GM12878 (cell line): ENCODE results near the gene ARMC2. TPM values are rescaled to one million over a fixed set of nuclear protein-coding genes. Genes with fewer than 3 reads are reported as not detected.

Experiments
- ASH2L ChIP-seq: fragments of 300-600, 200-600 bp; sonication (generic); IDR thresholded peaks from 2 replicates; pipeline ENCODE4 v1.6.1; 2017; ENCODE audit warnings: low read depth, mild to moderate bottlenecking, borderline replicate concordance
- CHD1 ChIP-seq: IDR thresholded peaks from 2 replicates; pipeline ENCODE4 v1.6.1; 2012; ENCODE audit warnings: low read depth, low read length, improper control_type of control experiment
- CHD4 ChIP-seq: fragments of 200-600 bp; sonication (generic); IDR thresholded peaks from 2 replicates; pipeline ENCODE4 v1.6.1; 2016; ENCODE audit warnings: mild to moderate bottlenecking
- EED ChIP-seq: sonication (generic); IDR thresholded peaks from 2 replicates; pipeline ENCODE4 v1.6.1; 2016; ENCODE audit warnings: antibody characterized with exemption, low read depth
- ETV6 ChIP-seq, 2 experiments: fragments of 450-650 bp in 1 of 2; IDR thresholded peaks in 1 of 2; conservative IDR thresholded peaks in 1 of 2; 2 replicates each; pipeline ENCODE4 v1.6.1; 2014; ENCODE audit warnings: antibody characterized with exemption in 1 of 2, borderline replicate concordance in 1 of 2, low read depth in 1 of 2, mild to moderate bottlenecking in 1 of 2, moderate library complexity in 1 of 2
- HDGF ChIP-seq: fragments of 450-650 bp; IDR thresholded peaks from 2 replicates; pipeline ENCODE4 v1.6.1; 2016; ENCODE audit warnings: antibody characterized with exemption
- IRF4 ChIP-seq: IDR thresholded peaks from 2 replicates; pipeline ENCODE4 v1.6.1; 2011; ENCODE audit warnings: low read depth, low read length
- JUNB ChIP-seq: IDR thresholded peaks from 2 replicates; pipeline ENCODE4 v1.6.1; 2016; ENCODE audit warnings: antibody characterized with exemption, mild to moderate bottlenecking
- NFXL1 ChIP-seq: fragments of 450-650 bp; IDR thresholded peaks from 2 replicates; pipeline ENCODE4 v1.6.1; 2017; ENCODE audit warnings: antibody characterized with exemption, mild to moderate bottlenecking, borderline replicate concordance
- RCOR1 ChIP-seq: conservative IDR thresholded peaks from 2 replicates; pipeline ENCODE4 v1.6.1; 2012; ENCODE audit warnings: low read depth, low read length, improper control_type of control experiment
- RFX5 ChIP-seq: IDR thresholded peaks from 2 replicates; pipeline ENCODE4 v1.6.1; 2011; ENCODE audit warnings: low read depth, low read length, improper control_type of control experiment
- TCF3 ChIP-seq: IDR thresholded peaks from 2 replicates; pipeline ENCODE4 v1.6.1; 2012; ENCODE audit warnings: low read depth, mild to moderate bottlenecking, low read length, borderline replicate concordance; ENCODE audit not compliant: insufficient read depth
- ZNF592 ChIP-seq: fragments of 450-650 bp; IDR thresholded peaks from 2 replicates; pipeline ENCODE4 v1.6.1; 2017; ENCODE audit warnings: mild to moderate bottlenecking, moderate library complexity
- polyA plus RNA-seq, 11 experiments: library from polyadenylated mRNA; depleted of rRNA in 4 of 11; unstranded in 6 of 11; stranded (reverse) in 5 of 11; fragments of >200 nt; fragmentation: Nextera tagmentation in 4 of 11; fragmentation: Illumina TruSeq in 1 of 11; extraction: Ambion mirVana in 4 of 11; extraction: Trizol in 1 of 11; gene quantifications; 1 replicate in 1 of 11; 2 replicates in 10 of 11; pipeline versions ENCODE4 v1.2.1 to v1.2.3, GENCODE V29; 2011 to 2016; ENCODE audit warnings: inconsistent platforms in 2 of 11, missing spikeins in 2 of 11, low read depth in 1 of 11
- total RNA-seq, 4 experiments: library from RNA; depleted of rRNA in 3 of 4; stranded (reverse); fragments of >200 nt in 3 of 4; fragmentation: Illumina TruSeq in 1 of 4; extraction: Trizol in 1 of 4; gene quantifications; 2 replicates each; pipeline versions ENCODE4 v1.2.1 to v1.2.3, GENCODE V29; 2013 to 2021
- TF ChIP-seq, protein P1 (sequence below): fragments of 450-650 bp; conservative IDR thresholded peaks from 2 replicates; pipeline ENCODE4 v1.6.1; 2017; ENCODE audit warnings: mild to moderate bottlenecking, moderate library complexity
- TF ChIP-seq, protein P2 (sequence below): IDR thresholded peaks from 2 replicates; pipeline ENCODE4 v1.6.1; 2012; ENCODE audit warnings: improper control_type of control experiment, low read depth, low read length; ENCODE audit not compliant: insufficient replicate concordance
- TF ChIP-seq, protein P3 (sequence below): IDR thresholded peaks from 2 replicates; pipeline ENCODE4 v1.6.1; 2011; ENCODE audit warnings: borderline replicate concordance, low read depth, mild to moderate bottlenecking, moderate library complexity, mixed read lengths, low read length; ENCODE audit not compliant: insufficient read depth; ENCODE audit errors: extremely low read length

Gene ARMC2
- total and polyA plus RNA-seq, 10 of the 15 experiments (the other 5 are each of a cell fraction or from before 2014, with no cell fraction given): 0.06 to 0.33 (median 0.21) TPM; not detected in 5

DNA sequence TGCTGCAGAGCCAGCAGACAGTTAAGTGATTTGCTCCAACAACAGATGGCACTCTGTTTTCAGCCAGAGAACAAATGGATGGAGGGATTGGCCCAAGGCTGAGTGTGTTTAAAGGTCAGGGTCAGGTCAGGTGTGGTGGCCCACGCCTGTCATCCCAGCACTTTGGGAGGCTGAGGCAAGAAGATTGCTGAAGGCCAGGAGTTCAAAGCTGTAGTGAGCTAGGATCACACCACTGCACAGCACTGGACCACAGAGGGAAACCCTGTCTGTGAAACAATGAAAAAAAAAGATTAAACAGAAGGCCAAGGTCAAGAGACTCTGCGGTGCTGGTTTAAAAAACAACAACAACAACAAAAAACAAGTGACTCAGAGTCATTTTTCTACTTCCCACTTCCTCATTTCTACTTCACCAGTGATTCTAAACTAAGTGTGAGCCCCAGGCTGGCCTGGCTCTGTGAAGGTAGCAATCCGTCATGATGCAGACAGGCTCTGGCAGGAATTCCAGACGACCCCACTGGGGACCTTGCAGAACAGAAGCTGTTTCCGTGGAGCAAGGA is 42.5 kb upstream of the ARMC2 start (continued):
- TF ChIP-seq RFX5 (no peak), JUNB (peak; percentile 13; the same call in 1 of the 2 replicates), CHD4 (no peak), RCOR1 (no peak), TCF3 (no peak), ZNF592 (no peak), ASH2L (no peak), IRF4 (peak; percentile 83; the same call in 1 of the 2 replicates), EED (no peak), HDGF (no peak), CHD1 (no peak), NFXL1 (no peak), ETV6 (conservative IDR thresholded peaks at IDR 0.05 in 1 of 2, IDR thresholded peaks at IDR 0.05 in 1 of 2; ENCODE audit: borderline replicate concordance in 1 of 2, low read depth in 1 of 2) (no peak)
- TF ChIP-seq, protein P1, sequence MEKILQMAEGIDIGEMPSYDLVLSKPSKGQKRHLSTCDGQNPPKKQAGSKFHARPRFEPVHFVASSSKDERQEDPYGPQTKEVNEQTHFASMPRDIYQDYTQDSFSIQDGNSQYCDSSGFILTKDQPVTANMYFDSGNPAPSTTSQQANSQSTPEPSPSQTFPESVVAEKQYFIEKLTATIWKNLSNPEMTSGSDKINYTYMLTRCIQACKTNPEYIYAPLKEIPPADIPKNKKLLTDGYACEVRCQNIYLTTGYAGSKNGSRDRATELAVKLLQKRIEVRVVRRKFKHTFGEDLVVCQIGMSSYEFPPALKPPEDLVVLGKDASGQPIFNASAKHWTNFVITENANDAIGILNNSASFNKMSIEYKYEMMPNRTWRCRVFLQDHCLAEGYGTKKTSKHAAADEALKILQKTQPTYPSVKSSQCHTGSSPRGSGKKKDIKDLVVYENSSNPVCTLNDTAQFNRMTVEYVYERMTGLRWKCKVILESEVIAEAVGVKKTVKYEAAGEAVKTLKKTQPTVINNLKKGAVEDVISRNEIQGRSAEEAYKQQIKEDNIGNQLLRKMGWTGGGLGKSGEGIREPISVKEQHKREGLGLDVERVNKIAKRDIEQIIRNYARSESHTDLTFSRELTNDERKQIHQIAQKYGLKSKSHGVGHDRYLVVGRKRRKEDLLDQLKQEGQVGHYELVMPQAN: no peak
- TF ChIP-seq, protein P2, sequence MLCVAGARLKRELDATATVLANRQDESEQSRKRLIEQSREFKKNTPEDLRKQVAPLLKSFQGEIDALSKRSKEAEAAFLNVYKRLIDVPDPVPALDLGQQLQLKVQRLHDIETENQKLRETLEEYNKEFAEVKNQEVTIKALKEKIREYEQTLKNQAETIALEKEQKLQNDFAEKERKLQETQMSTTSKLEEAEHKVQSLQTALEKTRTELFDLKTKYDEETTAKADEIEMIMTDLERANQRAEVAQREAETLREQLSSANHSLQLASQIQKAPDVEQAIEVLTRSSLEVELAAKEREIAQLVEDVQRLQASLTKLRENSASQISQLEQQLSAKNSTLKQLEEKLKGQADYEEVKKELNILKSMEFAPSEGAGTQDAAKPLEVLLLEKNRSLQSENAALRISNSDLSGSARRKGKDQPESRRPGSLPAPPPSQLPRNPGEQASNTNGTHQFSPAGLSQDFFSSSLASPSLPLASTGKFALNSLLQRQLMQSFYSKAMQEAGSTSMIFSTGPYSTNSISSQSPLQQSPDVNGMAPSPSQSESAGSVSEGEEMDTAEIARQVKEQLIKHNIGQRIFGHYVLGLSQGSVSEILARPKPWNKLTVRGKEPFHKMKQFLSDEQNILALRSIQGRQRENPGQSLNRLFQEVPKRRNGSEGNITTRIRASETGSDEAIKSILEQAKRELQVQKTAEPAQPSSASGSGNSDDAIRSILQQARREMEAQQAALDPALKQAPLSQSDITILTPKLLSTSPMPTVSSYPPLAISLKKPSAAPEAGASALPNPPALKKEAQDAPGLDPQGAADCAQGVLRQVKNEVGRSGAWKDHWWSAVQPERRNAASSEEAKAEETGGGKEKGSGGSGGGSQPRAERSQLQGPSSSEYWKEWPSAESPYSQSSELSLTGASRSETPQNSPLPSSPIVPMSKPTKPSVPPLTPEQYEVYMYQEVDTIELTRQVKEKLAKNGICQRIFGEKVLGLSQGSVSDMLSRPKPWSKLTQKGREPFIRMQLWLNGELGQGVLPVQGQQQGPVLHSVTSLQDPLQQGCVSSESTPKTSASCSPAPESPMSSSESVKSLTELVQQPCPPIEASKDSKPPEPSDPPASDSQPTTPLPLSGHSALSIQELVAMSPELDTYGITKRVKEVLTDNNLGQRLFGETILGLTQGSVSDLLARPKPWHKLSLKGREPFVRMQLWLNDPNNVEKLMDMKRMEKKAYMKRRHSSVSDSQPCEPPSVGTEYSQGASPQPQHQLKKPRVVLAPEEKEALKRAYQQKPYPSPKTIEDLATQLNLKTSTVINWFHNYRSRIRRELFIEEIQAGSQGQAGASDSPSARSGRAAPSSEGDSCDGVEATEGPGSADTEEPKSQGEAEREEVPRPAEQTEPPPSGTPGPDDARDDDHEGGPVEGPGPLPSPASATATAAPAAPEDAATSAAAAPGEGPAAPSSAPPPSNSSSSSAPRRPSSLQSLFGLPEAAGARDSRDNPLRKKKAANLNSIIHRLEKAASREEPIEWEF: no peak
- TF ChIP-seq, protein P3, sequence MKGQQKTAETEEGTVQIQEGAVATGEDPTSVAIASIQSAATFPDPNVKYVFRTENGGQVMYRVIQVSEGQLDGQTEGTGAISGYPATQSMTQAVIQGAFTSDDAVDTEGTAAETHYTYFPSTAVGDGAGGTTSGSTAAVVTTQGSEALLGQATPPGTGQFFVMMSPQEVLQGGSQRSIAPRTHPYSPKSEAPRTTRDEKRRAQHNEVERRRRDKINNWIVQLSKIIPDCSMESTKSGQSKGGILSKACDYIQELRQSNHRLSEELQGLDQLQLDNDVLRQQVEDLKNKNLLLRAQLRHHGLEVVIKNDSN: no peak
